Retina (tissue), 1 donor: Measurements from ENCODE around the gene GPC6.

Source experiments
- DNase-seq: peaks from one replicate; pipeline ENCODE4 v3.0.0-alpha.2; 2016

Gene GPC6

DNA sequence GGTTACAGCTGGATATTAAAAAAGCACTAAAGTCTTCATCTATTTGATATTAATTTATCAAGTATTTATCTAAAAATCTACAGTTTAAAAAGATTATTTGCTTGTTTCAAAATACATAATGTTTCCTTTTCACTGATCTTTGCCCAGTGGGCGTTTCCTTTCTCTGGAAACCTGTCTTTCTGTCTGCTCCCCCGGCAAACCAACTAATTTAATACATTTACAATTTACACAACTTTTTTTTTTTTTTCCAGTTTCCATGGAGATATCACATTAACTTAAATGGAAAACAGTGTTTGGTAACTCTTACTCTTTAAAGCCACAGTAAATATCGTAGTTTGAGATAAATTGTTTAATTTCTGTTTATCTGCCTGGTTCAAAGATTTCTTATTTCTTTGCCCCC, 5.3 kb downstream of the GPC6 start:
- no peak for DNase-seq

DNA sequence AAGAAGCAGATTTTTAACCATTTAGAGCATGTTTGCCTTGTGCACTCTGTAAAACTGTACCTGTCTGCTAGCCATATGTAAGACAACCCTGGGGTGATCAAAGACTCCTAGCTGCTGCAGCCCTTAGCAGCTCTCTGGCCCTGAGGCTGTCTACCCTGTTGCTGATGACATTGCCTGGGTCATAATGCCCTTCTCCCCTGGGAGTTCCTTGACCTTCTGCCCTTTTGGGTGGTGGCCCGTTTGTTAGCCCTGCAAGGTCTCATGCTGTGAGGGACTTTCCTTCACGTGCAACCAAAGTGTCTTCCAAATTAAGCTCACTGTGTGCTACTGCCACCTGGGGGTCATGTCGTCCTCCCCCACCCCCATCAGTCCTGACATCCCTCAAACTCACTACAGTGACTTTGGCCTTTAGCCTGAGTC, 7.4 kb downstream of the GPC6 start:
- no peak for DNase-seq

DNA sequence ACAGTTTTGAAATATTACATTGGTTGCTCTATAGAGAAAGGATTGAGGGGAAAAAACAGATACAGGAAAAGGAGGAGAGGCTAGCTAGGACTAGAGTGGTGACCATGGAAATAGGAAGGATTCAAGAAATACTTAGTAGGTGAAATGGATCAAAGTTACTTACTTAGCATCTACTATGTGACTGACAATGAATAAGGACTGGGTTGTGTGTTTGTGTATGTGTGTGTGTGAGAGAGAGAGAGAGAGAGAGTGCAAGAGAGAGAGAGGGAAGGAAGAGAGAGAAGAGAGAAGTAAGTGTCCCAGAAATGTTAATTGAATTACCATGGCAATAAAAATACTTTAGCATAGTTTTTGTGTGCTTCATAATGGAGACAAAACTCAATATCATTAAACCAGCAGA, 7.9 kb downstream of the GPC6 start:
- DNase-seq = no peak

DNA sequence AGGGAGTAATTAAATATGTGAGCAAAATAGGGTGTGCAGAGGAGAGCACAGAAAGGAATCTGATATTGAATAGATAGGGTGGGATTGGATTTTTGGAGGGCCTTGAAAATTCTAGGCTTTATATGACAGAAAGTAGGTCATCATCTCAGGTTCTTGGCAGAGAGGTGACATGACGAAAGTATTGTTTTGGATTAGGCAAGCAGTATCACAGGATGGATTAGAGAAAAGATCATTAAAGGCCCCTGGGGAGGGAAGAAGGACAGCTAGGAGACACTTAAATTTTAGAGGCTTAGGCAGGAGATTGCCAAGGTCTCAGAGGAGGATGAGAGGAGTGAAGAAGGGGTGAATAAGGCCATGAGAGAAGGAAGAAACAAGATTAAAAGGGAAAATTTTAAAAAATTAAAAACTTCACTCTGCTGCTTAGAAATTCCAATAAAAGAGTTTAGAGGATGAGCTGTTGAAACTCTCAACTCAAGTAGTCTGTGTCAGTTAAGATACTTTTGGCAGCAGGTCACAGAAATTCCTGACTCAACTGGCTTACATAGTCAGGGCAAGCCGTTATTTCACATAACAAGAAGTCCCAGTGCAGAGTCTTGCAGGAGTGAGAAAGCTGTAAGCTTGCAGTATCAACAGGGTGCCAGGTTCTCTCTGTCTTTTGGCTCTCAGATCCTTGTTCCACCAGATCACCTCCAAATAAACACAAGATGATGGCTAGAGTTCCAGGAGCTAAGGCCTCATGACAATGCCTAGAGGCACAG, 8.8 kb downstream of the GPC6 start:
- DNase-seq = no peak

DNA sequence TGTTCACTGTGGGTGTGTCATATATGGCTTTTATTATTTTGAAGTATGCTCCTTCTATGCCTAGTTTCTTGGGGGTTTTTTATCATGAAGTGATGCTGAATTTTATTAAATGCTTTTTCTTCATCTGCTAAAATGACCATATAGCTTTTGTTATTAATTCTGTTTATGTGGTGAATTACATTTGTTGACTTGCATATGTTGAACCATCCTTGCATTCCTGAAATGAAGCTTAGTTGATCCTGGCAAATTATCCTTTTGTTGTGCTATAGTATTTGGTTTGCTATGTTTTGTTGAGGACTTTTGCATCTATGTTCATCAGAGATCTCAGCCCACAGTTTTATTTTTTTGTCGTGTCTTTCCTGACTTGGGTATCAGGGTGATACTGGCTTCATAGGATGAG, 12.1 kb downstream of the GPC6 start:
- no peak for DNase-seq

DNA sequence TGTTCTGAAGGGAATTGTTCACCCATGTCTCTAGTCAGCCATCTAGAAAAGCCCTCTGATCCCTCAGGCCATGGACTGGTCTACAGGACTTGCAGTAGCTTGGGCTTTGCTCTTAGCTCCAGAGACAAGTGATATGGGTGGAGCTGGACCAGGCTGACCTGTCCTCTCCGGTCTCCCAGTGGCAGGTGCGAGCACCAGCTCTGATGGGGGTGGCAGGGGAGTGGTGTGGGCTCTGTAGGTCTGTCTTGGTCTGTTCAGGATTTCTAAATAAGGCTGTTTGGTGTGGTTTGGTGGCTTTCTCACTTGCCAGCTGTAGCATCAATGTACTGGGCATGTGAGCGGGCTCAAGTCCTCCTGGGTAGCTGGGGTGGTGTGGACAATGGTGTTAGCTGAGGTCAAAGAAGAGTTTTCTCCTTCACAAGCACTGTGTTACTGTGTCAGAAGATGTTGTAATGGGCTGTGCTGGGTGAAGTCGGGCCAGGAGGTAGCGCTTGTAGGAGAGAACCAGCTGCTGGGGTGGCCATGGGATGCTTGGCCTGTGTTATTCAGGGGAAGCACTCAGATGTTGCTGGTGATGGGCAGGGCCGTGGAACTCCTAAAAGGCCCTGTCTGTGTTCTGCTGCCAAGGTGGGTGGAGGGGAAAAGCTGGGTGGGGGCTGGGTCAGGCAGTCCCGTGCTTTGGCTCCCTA, 16.9 kb downstream of the GPC6 start:
- DNase-seq = no peak

DNA sequence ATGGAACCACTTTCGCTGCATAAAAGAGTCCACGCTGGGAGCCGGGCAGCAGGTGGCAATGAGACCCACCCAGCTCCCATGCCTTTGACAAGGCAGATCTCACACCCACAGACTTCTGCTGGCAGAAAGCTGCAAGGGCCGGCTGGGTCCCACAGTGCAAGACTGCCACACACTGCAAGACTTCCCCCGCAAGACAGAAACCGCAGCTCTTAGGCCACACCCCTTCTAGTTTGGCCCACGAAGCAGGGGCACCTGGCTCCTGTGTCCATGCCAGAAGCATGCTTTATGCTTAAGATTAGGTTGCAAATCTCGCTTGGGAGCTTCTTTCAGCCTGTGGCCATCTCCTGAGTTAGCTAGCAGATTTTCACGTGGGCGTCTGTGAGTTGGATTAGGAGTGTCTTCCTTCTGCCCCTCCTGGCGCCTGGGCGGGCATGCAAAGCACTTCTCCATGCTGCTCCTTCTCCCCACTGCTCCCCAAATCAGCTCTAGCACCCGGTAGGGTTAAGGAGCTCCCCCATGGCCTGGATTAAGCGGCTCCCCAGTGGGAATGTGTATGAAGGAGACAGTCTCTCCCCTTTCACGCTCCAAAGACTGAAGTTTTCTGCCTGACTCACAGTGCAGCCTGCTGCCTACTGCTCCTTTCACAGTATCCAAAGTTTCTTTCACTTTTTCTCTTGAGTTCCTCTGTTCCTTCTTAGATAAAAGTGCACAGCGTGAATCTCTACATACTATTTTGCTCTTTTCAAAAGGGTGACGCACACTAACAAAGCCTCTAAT, 17.7 kb downstream of the GPC6 start:
- DNase-seq = peak; percentile 73

DNA sequence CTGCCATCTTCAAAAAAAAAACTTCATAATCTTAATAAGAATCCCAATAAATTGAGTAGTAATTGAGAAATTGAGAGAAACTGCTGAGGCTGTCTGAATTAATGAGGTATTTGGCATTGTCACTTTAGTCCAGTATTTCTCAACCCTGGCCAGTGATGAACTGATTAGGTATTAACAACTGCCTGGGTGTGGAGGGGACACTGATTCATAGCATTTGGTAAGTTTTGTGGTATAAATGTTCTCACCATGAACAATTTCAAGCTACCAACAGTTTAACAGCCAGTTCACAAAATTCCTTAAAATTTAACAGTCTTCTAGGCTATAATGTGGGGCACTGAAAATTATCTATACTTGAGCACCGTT, 18.3 kb downstream of the GPC6 start:
- DNase-seq = no peak

DNA sequence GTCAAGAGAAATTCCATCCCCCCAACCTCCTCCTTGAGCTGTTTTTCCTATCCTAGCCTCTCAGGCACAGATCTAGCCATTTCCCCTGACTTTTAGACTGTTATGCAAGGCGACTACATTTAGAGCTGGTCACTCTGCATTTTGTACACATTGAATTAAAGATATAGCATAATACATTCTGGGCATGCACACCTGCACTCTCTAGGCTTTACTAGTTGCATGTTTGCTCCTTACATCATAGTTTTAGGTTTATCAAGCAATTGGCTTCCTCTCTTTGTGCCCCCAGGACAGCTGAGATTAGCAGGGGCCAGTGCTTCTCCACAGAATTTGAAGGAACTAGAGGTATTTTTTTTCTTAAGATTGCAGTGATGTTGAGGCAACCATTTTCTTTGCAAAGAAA, 19.5 kb downstream of the GPC6 start:
- no peak for DNase-seq

DNA sequence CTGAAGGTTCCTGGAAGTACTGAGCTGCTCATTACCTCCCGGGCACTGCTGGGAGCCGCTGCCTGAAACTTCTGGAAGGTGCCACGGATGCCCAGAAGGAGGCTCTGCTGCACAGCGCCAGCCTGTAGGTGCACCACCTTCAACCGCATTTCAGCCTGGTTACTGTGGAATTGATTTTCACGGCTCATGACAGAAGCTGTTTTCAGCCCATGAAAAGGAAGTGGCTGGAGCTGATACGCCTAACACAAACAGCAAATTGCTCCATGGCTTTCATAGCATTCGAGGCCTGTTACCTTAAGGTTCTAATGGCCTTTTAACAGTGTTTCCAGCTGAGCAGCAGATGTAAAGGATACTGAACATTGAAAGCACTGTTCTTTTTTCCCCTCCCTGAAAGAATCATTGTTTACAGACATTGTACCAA, 22.0 kb downstream of the GPC6 start:
- DNase-seq = peak; percentile 78

DNA sequence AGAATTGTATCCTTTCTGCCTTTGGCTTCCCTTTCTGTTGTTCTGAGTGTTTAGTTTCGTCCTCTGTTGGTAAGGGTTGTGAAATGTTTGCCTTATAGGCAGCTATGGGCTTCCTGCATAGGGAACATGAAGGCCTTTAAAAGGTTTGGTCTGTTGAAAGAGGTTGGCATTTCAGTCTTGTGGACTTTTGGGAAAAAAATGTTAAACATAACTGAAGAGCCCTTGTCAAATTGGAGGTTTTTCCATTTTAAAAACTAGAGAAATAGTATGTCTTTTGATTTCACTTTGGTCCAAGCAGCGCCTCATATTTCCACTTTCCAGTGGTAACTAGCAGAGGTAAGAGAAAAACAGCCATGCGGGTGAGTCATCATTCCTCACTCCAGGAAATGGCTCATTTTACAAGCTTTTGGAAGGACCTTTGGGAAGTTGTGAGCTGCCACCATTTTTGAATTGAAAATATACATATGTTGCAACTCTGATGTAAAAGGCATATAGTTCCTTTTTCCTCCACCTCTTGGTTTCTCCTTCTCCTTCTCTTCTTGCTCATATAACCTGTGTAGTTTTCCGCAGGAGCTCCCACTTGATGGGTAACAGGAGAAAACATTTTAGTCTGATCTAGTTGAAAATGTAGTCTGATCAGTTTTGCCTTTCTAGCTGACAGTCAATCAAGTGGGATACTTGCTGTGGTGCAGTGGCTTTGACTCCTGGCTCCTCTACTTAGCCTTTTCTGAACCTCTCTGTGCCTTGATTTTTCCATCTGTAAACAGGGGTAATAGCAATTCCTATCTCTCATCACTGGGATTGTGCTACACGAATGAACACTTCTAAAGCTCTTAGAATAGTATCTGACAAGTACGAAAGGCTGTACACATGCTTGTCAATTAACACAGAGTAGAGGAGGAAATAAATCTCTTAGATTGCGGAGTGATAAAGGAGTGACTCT, 23.0 kb downstream of the GPC6 start:
- DNase-seq = no peak

DNA sequence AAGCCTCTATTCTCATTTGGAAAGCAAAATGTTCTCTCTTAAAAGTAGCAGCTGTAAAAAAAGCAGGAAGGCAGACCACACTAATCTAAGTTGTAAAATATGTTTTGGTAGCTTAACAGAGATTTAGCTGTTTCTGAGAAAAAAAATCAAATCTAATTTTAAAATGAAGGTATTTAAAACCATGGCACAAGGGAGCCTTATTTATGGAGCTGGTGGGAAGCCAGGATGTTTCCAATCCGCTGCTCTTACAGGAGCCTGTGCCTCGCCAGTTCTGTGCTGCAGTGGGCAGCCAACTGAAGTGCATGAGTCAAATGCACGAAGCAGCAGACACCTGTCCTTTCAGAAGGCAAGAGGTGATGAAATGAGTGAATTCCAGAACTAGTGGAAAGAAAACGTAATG, 28.2 kb downstream of the GPC6 start:
- DNase-seq = no peak

DNA sequence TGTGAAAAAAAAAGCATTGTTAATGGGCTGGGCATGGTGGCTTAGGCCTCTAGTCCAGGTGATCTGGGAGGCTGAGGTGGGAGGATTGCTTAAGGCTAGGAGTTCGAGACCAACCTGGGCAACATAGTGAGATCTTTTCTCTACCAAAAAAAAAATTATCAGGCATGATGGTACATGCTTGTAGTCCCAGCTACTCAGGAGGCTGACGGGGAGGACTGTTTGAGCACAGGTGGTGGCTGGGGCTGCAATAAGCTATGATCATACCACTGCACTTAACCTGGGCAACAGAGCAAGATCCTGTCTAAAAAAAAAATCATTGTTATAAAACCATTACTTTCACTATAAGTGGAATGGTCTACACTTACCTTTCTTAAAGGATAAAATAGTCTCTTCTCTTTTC, 30.4 kb downstream of the GPC6 start:
- no peak for DNase-seq

DNA sequence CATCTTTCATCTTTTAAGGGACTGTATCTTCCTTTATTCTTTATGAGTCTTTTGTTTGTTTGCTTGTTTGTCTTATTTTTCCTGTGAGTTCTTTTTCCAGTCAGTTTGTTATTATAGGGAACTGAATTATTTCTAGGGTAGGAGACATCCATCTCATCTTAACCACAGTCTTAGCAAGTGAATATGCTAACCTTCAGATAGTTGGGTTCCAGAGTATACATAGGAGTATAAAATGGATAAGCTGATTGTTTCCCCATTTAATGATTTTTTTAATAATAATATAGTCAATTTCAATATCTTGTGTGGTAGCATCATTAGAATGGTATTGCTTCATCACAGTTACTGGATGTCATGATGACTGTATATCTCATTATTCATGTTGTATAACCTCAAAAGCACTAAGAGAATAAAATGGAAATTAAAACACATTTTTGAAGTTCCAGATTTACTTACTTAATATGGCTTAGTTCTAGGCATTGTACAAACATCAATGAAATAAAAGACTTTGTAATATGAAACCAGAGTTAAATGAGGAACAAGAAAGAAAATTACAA, 33.0 kb downstream of the GPC6 start:
- DNase-seq = no peak

DNA sequence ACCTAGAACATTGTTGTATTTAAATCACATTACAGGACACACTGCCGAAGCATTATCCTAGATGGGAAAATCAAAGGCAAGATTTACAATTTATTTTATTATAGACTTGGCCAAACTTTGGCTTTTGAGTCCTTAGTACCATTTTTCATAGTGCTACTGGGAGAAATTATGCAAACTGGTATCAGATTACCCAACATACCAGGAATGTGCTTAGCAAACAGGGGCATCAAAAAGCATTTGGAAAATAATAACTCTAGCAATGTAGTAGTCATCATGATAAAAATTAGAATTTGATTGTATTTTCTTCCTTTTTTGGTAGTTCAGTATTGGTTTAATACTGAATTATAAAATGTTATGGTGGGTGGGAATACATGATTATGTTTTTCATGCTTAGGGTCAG, 34.0 kb downstream of the GPC6 start:
- DNase-seq = no peak

DNA sequence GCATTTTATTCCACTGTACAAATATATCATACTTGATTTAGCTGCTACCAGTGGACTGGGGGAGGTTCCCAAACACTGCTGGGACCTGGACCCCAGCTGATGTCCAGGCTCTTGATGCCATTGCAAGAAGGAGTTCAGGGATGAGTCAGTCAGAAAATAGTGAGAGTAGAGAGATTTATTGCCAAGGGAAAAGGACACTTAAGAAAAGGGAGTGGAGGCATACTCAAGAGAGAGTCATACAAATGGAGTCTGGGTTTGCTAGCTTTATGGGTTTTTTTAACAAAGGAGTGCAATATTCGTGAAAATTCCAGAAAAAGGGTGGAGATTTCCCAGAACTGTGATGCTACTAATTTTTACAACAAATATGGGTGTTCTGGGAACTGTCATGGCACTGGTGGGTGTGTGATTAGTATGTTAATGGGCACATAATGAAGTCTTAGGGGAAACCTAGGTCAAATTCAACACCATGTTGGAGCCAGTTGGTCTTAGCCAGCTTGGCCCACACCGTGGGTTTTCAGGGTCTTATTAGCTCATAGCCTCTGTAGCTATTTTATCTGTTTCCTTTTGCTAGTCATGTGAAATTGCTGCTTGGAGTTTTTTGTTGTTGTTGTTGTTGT, 36.2 kb downstream of the GPC6 start:
- no peak for DNase-seq

DNA sequence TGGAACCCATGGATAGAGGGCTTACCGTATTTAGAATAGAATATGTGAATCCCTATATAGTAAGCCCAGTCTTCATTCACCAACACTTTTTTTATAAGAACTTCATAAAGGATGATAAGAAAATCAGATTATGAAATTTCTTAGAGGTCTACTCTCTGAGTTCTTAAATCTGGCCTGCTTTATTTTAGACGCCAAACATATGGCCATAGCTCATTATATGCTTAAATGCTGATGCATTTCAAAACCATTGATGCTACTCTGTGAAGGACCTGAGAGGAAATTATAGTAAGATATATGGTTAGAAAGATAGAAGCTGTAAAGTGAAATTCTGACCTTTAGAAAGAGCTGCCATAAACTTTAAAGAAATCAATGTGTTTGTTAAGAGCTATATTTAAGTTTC, 38.3 kb downstream of the GPC6 start:
- no peak for DNase-seq

DNA sequence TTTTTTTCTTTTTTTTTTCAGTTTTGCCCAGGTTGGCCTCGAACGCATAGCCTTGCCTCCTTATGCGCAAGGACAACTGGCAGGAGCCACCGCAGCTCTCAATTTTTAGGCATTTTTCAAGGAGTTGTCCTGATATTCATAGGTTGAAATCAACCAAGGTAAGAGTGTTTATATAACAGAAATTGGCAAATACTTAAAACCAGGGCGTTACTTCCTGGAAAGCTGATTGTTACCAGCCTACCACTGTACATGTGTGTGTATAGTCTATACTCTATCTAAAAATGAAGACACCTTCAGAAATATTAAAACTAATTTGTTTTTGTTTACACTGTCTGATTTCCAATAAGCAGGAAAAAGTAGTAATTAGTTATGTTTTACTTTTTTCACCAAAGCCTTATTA, 39.2 kb downstream of the GPC6 start:
- DNase-seq = no peak

DNA sequence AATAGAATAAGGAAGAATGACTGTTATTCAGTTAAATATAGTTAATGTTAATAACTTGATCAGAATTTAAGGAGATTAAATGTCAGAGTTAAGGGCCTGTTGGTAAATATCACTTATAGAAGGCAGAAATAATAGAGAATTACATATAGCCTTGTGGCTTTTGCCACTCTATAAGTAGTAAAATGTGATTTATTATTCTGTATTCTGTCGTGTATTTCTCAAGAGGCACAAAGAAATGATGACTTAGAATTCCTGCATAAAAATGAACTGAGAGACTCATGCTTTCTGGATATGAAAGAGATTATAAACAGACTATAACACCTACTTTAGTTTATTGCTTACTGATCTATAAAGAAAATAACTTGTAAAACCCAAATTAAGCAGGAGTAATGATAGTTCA, 40.1 kb downstream of the GPC6 start:
- DNase-seq = no peak

DNA sequence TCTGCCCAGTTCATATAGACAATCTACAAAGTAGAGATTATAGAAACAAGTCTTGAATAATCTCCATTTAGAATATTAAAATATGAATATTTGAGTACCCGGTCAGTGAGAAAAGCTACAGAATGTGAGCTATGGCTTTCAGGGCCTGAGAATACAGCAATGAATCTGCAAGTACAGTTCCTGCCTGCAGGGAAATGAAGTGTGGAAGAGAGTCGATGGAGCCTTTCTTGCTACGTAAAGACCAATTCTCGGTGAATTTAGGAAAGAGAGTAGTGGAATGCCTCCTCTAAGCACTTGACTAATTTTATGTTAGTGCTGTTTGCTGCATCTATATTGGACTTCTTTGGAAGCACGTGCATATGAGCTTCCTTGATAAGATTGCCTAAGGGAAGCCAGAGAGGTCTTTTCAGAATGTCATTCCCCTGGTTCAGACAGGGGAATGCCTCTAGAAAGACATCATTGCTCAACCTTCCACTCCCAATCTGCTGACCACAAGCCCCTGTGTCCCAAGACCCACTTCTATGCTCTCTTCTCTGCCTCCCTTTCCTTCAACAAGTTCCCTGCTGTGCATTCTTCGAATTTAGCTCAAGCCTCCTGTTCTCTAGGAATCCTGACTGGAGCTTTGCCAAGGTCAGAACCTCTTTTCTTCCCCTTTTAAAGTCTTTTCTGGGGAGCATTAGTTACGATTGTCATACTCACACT, 41.9 kb downstream of the GPC6 start:
- DNase-seq = no peak
